HL-60/S4 (cell line): ENCODE measurements around the gene CFAP45.

Experiments
- in situ Hi-C: fragments of 300-500 bp; cut with MboI; formaldehyde crosslinking; loops from 2 replicates; pipeline ENCODE4 v1.14.3; 2022; ENCODE audit warnings: low sequenced_read_pairs

Gene CFAP45, protein sequence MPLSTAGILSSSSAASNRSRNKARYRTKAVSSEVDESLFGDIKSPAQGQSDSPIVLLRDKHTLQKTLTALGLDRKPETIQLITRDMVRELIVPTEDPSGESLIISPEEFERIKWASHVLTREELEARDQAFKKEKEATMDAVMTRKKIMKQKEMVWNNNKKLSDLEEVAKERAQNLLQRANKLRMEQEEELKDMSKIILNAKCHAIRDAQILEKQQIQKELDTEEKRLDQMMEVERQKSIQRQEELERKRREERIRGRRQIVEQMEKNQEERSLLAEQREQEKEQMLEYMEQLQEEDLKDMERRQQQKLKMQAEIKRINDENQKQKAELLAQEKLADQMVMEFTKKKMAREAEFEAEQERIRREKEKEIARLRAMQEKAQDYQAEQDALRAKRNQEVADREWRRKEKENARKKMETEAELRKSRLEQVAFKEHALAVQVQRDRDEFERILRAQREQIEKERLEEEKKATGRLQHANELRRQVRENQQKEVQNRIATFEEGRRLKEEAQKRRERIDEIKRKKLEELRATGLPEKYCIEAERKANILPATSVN

DNA sequence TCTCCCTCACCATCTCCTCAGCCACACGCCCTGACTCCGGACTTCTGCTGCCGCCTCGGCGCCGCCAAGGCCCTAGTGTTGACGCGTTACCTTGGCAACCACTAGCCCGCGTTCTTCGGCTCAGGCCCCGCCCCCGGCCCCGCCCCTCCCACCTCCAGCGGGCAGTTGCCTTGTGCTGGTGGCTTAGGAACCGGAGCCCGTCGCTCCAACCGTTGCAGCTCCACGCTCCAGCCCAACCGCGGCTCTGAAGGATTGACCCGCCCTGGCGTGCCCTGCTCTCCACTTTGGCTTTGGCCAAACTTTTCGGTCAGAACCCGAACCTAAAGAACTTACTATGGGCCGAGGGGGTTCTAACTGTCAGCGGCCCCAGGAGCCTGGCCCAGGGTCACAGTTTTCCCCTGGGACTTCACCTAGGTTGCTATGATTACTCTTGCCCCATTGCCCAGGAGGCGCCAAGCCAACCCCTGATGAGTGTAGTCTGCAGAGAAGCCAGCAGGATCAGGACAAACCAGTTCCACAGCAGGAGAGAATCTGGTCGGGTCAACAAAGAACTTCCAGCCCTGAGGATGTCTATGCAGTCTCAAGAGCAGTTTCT lies at the start of gene CFAP45:
CFAP45 (minus strand) TSS at position 80 of the 595 bp plus-strand sequence; CDS start at position 13, 67 bp downstream.
- in situ Hi-C loops = no loop called here

- in situ Hi-C loops = no loop called here
Measured at GRCh38 chr1:159949123-159949522, 49.2 kb upstream of the CFAP45 start.

- in situ Hi-C loops = no loop called here
Measured at GRCh38 chr1:159947942-159948341, 48.0 kb upstream of the CFAP45 start.

- in situ Hi-C loops = no loop called here
Measured at GRCh38 chr1:159946242-159947187, 46.5 kb upstream of the CFAP45 start.

DNA sequence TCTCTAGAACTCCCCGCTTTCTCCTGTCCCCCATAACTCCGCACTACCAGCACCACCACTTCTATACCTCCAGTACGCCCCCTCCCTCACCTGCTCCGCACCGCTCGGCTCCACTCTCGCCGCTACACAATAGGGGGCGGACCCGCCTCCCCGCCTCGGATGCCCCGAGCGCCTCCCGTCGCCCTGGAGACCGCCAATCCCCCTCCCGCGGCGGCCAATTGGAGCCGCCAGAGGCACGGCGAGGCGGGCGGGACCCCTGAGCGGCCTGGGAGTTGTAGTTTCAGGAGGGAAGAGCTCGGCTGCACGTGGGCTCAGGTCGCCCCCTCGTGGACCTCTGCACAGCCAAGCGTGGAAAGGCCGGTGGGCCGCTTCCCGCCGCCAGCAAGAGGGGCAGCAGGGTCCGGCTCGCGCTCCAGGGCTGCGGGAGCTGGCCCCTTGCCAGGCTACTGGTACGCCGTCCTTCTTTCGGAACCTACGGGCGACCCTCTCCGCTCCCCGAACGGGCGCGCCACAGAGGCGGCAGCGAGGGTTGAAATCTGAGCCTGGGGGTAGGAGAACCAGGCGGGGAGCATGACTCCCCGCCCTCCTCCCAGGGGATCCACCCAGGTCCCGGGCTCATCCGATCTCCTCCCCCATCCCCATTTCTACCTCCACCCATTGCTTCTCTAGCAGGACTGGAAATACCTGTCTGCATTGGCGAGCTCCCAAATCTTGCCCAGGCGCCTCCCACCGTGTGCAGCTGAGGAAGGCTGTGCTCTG lies 45.7 kb upstream of the CFAP45 start, which contains the start of gene IGSF9:
IGSF9 (minus strand) TSS at position 131 of the 759 bp plus-strand sequence. CDS start 2,159 bp downstream, outside the sequence.
- in situ Hi-C loops = no loop called here

DNA sequence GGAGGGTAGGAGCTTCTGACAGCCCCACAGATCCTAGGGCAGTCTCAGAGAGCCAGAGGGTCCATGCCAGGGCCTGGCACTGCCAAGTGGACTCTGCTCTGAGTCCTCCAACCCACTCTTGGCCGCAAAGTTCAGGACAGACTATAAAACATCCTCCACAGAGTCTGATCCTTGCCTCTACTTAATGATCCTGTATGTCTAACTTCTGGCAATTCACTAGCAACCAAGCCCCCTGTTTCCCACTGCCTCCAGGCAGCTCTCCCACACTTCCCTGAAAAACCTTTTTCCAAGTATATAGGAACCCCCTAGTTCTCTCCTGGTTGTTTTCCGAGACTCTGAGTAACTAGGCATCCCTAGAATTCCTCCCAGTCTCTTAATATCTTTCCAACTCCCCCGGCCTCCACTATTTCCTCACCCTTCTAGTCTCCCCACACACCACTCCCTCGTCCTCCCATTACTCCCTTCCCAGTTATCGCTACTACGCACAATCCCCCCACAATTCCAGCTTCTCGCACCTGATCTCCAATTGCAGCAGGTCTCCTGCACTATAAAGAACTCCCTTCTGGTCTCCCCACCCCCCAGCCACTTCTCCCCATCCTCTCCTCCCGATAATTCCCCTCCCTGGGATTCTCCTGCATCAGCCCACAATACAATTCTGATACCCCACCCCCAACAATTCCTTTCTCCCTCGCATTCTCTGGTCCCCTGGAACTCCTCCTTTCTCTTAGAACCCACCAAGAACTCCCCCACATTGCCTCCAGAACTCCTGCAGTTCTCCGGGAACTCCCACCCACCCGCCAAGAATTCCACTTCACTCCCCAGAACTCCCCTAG lies 44.9 kb upstream of the CFAP45 start:
- in situ Hi-C loops = no loop called here

GRCh38 chr1:159943908-159944622 lies 44.1 kb upstream of the CFAP45 start:
- in situ Hi-C loops = no loop called here

GRCh38 chr1:159943278-159943640 lies 43.3 kb upstream of the CFAP45 start:
- in situ Hi-C loops = no loop called here

DNA sequence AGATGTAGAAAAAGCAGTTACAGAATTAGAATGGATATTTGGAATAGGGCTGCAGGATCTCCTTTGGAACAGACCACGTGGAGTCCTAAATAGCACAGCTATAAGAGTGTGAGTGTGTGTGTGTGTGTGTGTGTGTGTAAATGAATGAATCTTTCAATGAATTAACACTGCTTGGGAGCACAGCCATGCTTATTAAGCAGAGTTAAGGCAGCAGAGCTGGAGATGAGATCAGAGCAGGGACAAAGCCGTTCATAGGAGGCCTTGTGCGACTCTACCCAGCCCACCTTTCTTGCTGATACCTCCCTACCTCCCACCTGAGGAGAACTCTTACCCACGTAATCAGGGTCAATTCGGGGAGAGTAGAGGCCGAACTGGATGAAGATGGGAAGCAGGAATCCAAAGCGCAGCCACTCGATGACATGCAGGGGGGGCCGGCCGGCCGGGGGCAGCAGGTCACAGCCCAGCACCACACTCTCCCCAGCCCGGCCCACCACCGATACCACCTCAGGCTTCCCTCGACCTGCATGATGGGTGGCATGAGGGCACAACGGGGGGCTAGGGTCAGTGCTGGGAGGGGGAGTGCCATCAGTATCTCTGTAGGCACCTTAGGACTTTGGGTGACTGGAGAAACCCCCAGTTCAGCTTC lies 42.8 kb upstream of the CFAP45 start:
- in situ Hi-C loops = no loop called here

DNA sequence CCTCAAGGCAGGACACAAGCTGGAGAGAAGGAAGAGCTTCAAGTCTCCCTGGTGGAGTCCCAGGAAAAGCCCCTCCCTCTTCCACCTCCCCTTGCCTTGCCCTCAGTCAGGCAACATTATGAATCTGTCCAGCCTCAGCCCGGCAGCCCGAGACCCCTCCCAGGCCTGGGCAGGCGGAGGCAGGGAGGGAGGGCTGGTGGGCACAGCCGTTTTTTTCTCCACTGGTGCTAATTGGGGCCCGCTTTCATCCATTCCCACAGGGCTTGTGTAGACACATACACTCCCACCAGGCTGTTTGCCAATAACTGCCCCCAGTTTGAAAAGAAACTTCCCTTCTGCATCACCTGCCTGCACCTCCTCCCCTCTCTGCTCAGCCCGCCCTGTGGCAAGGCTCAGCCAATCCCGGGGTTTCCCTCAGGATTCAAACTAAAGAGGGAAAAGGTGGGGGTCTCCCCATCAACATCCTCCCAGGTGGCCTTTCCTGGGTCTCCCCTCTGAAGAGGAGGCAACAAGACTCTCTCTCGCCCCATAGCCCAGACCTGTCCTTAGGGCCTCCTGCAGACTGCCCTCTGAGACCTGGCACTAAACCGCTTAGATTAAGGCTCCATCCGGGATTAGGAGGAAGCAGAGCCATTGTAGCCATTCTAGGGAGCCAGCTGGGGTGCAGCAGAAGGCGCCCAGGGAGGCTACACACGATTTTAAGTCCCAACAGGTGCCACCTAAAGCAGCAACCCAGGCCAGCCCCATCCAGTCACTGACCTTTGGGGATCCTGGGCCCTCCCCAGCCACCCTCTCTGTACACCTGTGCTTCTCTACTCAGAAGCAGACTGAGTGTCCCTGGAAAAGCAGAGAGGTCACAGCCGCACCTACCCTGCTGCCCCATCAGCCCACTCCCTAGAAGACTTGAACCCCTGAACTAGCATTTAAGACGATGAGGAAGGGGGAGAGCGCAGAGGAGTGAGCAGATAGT lies 41.9 kb upstream of the CFAP45 start:
- in situ Hi-C loops = no loop called here

GRCh38 chr1:159941141-159941540 lies 41.2 kb upstream of the CFAP45 start:
- in situ Hi-C loops = no loop called here

DNA sequence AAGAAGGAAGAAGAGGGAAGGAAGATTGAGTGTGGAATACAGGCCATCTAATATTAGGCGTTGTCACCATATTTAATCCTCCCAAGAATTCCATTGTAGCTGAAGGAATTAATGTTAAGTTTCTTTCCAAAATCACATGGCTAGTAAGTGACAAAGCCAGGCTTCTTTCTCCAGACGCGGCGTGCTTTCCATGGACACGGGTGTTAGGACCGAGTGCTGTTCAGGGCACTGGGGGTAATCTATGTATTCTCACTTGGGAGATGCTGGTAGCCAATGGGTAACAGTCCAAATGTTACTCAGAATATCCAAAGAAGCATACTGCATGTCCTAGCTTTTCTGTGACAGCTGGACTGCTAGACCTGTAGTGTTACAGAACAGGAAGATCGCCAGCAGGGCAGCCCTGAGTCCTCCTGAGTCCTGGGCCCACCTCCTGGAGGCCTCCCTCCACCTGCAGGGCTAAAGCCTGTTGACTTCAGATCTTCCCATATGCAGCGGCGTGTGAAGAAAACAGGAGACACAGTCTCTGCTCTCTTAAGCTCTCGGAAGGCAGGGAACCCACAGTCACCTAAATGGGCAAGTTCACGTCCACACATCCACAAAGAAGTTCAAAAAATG lies 40.1 kb upstream of the CFAP45 start:
- in situ Hi-C loops = no loop called here

DNA sequence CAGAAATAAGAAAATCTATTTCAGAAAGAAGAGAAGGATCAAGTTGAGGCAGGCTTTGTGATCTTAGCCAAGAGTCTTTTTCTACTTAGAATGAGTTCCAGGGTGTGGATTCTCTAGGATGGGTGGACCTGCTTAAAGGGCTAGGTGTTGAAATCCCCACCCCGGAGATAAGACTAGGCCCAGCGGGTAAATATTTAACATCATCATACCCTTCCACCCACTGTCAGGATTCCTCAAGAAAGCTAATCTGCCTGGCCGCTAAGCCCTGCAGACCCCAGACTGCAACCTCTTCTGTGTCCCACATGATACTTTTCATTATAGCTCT lies 39.7 kb upstream of the CFAP45 start:
- in situ Hi-C loops = loop anchor here (10.0 kb wide), 1 partner anchor 65 kb away; no protein-coding TSS in a partner anchor

GRCh38 chr1:159938905-159939677 lies 39.1 kb upstream of the CFAP45 start:
- in situ Hi-C loops = loop anchor here (10.0 kb wide), 1 partner anchor 66 kb away; no protein-coding TSS in a partner anchor

DNA sequence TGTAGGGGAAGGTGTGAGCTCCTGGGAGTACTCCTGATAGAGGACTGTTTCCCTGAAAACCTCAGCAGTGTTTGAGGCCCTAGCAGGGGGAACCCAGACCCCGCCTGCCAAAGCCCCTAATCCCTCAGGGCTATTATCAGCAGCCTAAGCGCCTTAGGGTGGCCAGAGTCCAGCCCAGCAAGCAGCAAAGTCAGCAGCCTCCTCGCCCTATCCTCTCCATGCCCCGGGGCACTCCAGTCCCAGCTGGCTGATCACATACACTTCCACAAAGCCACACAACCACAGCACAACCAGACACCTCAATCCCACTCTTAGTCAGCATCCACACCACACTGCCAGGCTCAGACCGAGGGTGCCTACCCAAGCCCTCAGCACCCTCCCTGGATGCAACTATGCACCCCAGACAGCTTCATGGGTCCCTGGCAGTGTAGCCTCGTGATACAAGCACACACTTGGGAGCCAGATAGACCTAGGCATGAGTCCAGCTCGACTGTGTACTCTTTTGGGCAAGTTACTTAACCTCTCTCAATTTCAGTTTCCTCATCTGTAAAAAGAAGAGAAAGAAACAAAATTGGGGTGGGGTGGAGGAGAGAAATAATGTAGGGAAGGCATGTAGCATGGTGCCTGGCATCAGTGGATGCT lies 38.4 kb upstream of the CFAP45 start:
- in situ Hi-C loops = loop anchor here (10.0 kb wide), 1 partner anchor 66 kb away; no protein-coding TSS in a partner anchor
